Panc1 (cell line): ENCODE results near the gene ZSCAN18. TPM values are rescaled to one million over a fixed set of nuclear protein-coding genes. Genes with fewer than 3 reads are reported as not detected.

Experiments
- ATAC-seq: fragments of 200-7000 bp; cut with Tn5 transposase; 2 replicates; pipeline ENCODE4 v1.9.1; 2020; ENCODE audit warnings: mild to moderate bottlenecking, moderate library complexity
- BruUV-seq: library from RNA; stranded (reverse); fragments of 400-500 nt; replicated peaks from 2 replicates; lab custom pipeline; 2021; lab: Mats Ljungman, UMichigan
- CTCF ChIA-PET: fragments of 300-600 bp; sonication (Branson Sonifier 250); formaldehyde crosslinking; loops from one replicate; lab custom pipeline; 2022; ENCODE audit warnings: antibody characterized with exemption; lab: Charles Lee
- POLR2A ChIA-PET: fragments of 300-600 bp; sonication (Branson Sonifier 250); formaldehyde crosslinking; loops from one replicate; lab custom pipeline; 2022; ENCODE audit warnings: antibody characterized with exemption; lab: Charles Lee
- DNase-seq: peaks from one replicate; pipeline ENCODE4 v3.0.0-alpha.2; 2010; ENCODE audit warnings: low read depth, low spot score
- H3K27ac ChIP-seq: 2 replicates; pipeline ENCODE4 v1.5.1; 2011; ENCODE audit warnings: mild to moderate bottlenecking, low read length, inconsistent platforms
- H3K27me3 ChIP-seq: fragments of 200-500 bp; sonication (Bioruptor generic); 2 replicates; pipeline ENCODE4 v1.6.0; 2014; ENCODE audit warnings: low read length, inconsistent platforms; ENCODE audit not compliant: control insufficient read depth, insufficient read depth
- H3K36me3 ChIP-seq: fragments of 200-500 bp; sonication (Bioruptor generic); 2 replicates; pipeline ENCODE4 v1.5.1; 2014; ENCODE audit warnings: inconsistent platforms, mild to moderate bottlenecking, low read length, moderate library complexity; ENCODE audit not compliant: control insufficient read depth, insufficient read depth
- H3K4me1 ChIP-seq: 2 replicates; pipeline ENCODE4 v1.5.1; 2011; ENCODE audit warnings: inconsistent platforms, mild to moderate bottlenecking, low read length, moderate library complexity; ENCODE audit not compliant: control insufficient read depth, insufficient read depth
- H3K4me3 ChIP-seq, 2 experiments: 2 replicates each; pipeline ENCODE4 v1.5.1; 2011 to 2012; ENCODE audit warnings: low read depth in 2 of 2, low read length in 2 of 2, mild to moderate bottlenecking in 2 of 2, inconsistent platforms in 1 of 2, moderate library complexity in 1 of 2
- H3K9me3 ChIP-seq: fragments of 200-500 bp; sonication (Bioruptor generic); 2 replicates; pipeline ENCODE4 v1.5.1; 2014; ENCODE audit warnings: low read depth, mild to moderate bottlenecking, inconsistent platforms, low read length, moderate library complexity; ENCODE audit not compliant: control insufficient read depth, insufficient read depth
- CTCF ChIP-seq: fragments of 450-650 bp; IDR thresholded peaks from 2 replicates; pipeline ENCODE4 v1.5.1; 2017; ENCODE audit warnings: mild to moderate bottlenecking
- POLR2AphosphoS5 ChIP-seq: IDR thresholded peaks from 2 replicates; pipeline ENCODE4 v1.6.1; 2012; ENCODE audit warnings: mild to moderate bottlenecking, low read depth, low read length, moderate library complexity
- SIN3A ChIP-seq: IDR thresholded peaks from 2 replicates; pipeline ENCODE4 v1.6.1; 2012; ENCODE audit warnings: low read depth, mild to moderate bottlenecking, low read length, moderate library complexity, borderline replicate concordance; ENCODE audit not compliant: insufficient read depth
- TCF7L2 ChIP-seq: IDR thresholded peaks from 2 replicates; pipeline ENCODE4 v1.6.1; 2011; ENCODE audit warnings: mild to moderate bottlenecking, low read depth, low read length, inconsistent platforms
- in situ Hi-C: cut with HindIII; loops from 2 replicates; pipeline ENCODE4 v1.10.0; 2016; ENCODE audit warnings: low sequenced_read_pairs, low pct_unique_long_range_greater_than_20kb
- intact Hi-C: fragments of 100-400 bp; cut with micrococcal nuclease; formaldehyde crosslinking; loops from one replicate; pipeline ENCODE4 v1.10.0; 2022; ENCODE audit not compliant: unreplicated experiment
- total RNA-seq: library from RNA; stranded (reverse); gene quantifications from one replicate; pipeline ENCODE4 v1.2.1, GENCODE V29; 2021; ENCODE audit not compliant: unreplicated experiment
- TF ChIP-seq, protein P1 (sequence below), 2 experiments: IDR thresholded peaks; 2 replicates each; pipeline ENCODE4 v1.6.1; 2011 to 2012; ENCODE audit warnings: low read depth in 2 of 2, control low read depth in 1 of 2, low read length in 1 of 2, mild to moderate bottlenecking in 1 of 2, moderate library complexity in 1 of 2; ENCODE audit not compliant: insufficient read depth in 1 of 2

ZSCAN18 gene
- total RNA-seq, 1 experiment from 2014 or later, result not detected

DNA sequence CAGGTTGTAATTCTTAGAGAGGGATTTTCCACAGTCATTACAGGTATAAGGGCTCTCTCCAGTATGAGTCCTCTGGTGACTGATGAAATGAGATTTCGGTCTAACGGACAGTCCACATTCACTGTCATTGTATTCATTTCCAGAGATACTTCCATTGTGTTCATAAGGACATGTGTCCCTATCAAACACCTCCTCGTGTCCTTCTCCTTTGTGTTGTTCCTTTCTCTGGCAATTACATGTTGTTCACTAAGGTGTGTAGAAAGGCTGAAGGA is 10.5 kb upstream of the ZSCAN18 start:
- Histone ChIP-seq H3K27me3 (no peaks in the 10 kb centered on the region), H3K4me3 (no peak overlapping the region), H3K36me3 (no peaks in the 10 kb centered on the region), H3K27ac (no peak overlapping the region), H3K9me3 (peaks cover 36% of the 10 kb centered on the region), H3K4me1 (no peaks in the 10 kb centered on the region)
- DNase-seq (no peak), ATAC-seq (no peak)
- no TSS peak for BruUV-seq
- in situ Hi-C loops (no loop called here), intact Hi-C loops (no loop called here)
- CTCF ChIA-PET, result no interaction called here
- POLR2A ChIA-PET, result no interaction called here
- TF ChIP-seq, protein P1, sequence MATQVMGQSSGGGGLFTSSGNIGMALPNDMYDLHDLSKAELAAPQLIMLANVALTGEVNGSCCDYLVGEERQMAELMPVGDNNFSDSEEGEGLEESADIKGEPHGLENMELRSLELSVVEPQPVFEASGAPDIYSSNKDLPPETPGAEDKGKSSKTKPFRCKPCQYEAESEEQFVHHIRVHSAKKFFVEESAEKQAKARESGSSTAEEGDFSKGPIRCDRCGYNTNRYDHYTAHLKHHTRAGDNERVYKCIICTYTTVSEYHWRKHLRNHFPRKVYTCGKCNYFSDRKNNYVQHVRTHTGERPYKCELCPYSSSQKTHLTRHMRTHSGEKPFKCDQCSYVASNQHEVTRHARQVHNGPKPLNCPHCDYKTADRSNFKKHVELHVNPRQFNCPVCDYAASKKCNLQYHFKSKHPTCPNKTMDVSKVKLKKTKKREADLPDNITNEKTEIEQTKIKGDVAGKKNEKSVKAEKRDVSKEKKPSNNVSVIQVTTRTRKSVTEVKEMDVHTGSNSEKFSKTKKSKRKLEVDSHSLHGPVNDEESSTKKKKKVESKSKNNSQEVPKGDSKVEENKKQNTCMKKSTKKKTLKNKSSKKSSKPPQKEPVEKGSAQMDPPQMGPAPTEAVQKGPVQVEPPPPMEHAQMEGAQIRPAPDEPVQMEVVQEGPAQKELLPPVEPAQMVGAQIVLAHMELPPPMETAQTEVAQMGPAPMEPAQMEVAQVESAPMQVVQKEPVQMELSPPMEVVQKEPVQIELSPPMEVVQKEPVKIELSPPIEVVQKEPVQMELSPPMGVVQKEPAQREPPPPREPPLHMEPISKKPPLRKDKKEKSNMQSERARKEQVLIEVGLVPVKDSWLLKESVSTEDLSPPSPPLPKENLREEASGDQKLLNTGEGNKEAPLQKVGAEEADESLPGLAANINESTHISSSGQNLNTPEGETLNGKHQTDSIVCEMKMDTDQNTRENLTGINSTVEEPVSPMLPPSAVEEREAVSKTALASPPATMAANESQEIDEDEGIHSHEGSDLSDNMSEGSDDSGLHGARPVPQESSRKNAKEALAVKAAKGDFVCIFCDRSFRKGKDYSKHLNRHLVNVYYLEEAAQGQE (IDR thresholded peaks at IDR 0.05; ENCODE audit: insufficient read depth in 1 of 2, low read depth in 2 of 2, low read length in 1 of 2), result no peak
- TF ChIP-seq TCF7L2 (no peak), POLR2AphosphoS5 (no peak), CTCF (no peak), SIN3A (no peak)

DNA sequence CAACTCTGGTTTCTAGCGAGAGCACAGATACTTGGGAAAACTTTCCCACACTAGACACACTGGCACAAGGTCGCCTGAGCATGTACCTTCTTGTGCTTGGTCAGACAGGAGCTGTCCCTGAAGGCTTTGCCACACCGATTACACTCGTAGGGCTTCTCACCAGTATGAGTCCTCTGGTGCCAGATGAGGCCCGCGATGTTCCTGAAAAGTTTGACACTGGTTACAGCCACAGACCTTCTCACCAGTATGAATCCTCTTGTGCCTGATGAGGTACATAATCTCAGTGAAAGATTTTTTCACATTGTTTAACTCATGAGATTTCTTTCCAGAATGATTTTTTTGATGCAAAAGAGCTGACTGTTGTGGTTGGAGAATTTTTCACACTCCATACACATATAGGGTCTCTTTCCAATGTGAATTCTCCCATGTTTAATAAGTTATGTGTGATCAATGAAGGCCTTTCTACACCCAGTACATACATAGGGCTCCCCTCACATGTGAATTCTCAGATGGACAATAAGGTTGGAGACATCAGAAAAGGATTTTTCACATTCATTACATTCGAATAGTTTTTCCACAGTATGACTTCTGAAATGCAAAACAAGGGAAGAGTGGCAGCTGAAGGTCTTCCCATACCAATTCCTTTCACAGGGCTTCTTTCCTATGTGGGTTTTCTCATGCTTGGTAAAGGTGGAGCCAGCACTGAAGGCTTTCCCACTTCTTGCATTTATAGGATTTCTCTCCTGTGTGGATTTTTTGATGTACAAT is 9.9 kb upstream of the ZSCAN18 start:
- CTCF ChIA-PET, result no interaction called here
- Histone ChIP-seq H3K4me3 (no peak overlapping the region), H3K9me3 (peaks cover 40% of the 10 kb centered on the region), H3K27me3 (no peaks in the 10 kb centered on the region), H3K4me1 (no peaks in the 10 kb centered on the region), H3K36me3 (no peaks in the 10 kb centered on the region), H3K27ac (no peak overlapping the region)
- DNase-seq, result no peak
- POLR2A ChIA-PET, result no interaction called here
- no peak for ATAC-seq
- no TSS peak for BruUV-seq
- no peak for TF ChIP-seq SIN3A
- intact Hi-C loops, result no loop called here
- in situ Hi-C loops, result no loop called here

GRCh38 chr19:58098682-58098998 is 609 bp upstream of the ZSCAN18 start:
- in situ Hi-C loops (no loop called here), intact Hi-C loops (no loop called here)
- Histone ChIP-seq H3K4me1 (no peaks in the 10 kb centered on the region), H3K36me3 (no peaks in the 10 kb centered on the region), H3K4me3 (peak overlapping the region in 1 of 2 experiments; percentile 11; a peak in 1 of 4 replicates), H3K27ac (no peak overlapping the region), H3K27me3 (no peaks in the 10 kb centered on the region), H3K9me3 (peaks cover 6% of the 10 kb centered on the region; the same call in 1 of the 2 replicates)
- ChIA-PET POLR2A (no interaction called here), CTCF (no interaction called here)
- ATAC-seq, result no peak
- TF ChIP-seq TCF7L2, result no peak
- no peak for TF ChIP-seq SIN3A
- TF ChIP-seq, protein P1 (IDR thresholded peaks at IDR 0.05; ENCODE audit: insufficient read depth in 1 of 2, low read depth in 2 of 2, low read length in 1 of 2), result no peak
- no peak for TF ChIP-seq CTCF
- TF ChIP-seq POLR2AphosphoS5, result no peak
- DNase-seq, result no peak
- no TSS peak for BruUV-seq
